ENCODE measurements around the gene ACD.

Gene ACD

DNA sequence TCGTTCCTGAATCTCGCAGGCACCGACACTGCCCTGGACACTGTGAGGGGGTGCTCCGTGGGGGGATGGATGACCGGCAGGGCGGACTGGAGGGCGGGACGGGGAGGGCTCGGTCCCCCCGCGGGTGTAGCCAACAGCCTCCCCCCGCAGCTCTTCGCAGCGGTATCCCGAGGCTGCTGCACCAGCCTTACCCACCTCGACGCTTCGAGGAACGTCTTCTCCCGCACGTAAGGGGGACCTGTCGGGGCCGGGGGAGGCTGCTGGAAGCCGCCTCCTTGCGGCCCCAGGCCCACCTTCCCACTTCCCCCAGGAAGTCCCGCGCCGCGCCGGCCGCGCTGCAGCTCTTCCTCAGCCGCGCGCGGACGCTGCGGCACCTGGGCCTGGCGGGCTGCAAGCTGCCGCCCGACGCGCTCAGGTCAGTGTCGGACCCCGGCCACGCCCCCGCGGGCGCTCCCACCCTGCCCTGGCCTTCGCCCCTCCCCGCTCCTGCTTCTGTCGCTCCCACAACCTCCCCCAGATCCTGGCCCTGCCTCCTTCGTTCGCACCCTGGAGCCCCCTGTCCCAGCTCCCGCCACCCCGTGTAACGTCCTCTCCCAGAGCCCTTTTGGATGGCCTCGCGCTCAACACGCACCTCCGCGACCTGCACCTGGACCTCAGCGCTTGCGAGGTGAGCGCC lies 11.8 kb downstream of the ACD start:
- Histone ChIP-seq H2AFZ (peak overlapping the region; percentile 2), H3K27me3 (ENCODE audit: control insufficient read depth, insufficient read depth, low read length) (peaks cover 7% of the 10 kb centered on the region), H3K4me3 (ENCODE audit: low read depth, low read length) (no peak overlapping the region), H3K4me1 (no peaks in the 10 kb centered on the region), H3K36me3 (ENCODE audit: control insufficient read depth, insufficient read depth, low read length) (no peaks in the 10 kb centered on the region), H3K9ac (no peak overlapping the region), H3K9me3 (ENCODE audit: control insufficient read depth, low read length) (no peaks in the 10 kb centered on the region), H3K27ac (no peak overlapping the region), H3K4me2 (ENCODE audit: low read length) (no peak overlapping the region), H3K79me2 (no peaks in the 10 kb centered on the region)
- TF ChIP-seq, protein P1, sequence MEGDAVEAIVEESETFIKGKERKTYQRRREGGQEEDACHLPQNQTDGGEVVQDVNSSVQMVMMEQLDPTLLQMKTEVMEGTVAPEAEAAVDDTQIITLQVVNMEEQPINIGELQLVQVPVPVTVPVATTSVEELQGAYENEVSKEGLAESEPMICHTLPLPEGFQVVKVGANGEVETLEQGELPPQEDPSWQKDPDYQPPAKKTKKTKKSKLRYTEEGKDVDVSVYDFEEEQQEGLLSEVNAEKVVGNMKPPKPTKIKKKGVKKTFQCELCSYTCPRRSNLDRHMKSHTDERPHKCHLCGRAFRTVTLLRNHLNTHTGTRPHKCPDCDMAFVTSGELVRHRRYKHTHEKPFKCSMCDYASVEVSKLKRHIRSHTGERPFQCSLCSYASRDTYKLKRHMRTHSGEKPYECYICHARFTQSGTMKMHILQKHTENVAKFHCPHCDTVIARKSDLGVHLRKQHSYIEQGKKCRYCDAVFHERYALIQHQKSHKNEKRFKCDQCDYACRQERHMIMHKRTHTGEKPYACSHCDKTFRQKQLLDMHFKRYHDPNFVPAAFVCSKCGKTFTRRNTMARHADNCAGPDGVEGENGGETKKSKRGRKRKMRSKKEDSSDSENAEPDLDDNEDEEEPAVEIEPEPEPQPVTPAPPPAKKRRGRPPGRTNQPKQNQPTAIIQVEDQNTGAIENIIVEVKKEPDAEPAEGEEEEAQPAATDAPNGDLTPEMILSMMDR (IDR thresholded peaks at IDR 0.05) = no peak

DNA sequence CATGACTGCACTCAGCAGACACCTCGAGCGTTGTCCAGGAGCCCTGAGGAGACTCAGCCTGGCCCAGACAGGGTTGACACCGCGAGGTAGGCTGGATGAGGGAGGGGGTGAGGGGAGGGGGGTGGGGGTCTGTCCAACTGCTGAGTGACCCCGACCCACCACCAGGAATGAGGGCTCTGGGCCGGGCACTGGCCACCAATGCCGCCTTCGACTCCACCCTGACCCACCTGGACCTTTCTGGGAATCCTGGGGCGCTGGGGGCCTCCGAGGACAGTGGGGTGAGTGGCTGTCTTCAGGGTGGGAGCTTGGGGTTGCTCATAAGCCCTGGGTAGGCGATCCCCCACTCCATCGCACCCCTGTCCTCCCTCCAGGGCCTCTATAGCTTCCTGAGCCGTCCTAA lies 12.4 kb downstream of the ACD start:
- Histone ChIP-seq H3K9me3 (ENCODE audit: control insufficient read depth, low read length) (no peaks in the 10 kb centered on the region), H3K4me1 (peaks cover 2% of the 10 kb centered on the region), H3K79me2 (no peaks in the 10 kb centered on the region), H3K4me2 (ENCODE audit: low read length) (no peak overlapping the region), H3K9ac (no peak overlapping the region), H3K36me3 (ENCODE audit: control insufficient read depth, insufficient read depth, low read length) (no peaks in the 10 kb centered on the region), H3K4me3 (ENCODE audit: low read depth, low read length) (no peak overlapping the region), H3K27me3 (ENCODE audit: control insufficient read depth, insufficient read depth, low read length) (peaks cover 7% of the 10 kb centered on the region), H3K27ac (no peak overlapping the region), H2AFZ (no peak overlapping the region)
- TF ChIP-seq, protein P1 (IDR thresholded peaks at IDR 0.05) = no peak

DNA sequence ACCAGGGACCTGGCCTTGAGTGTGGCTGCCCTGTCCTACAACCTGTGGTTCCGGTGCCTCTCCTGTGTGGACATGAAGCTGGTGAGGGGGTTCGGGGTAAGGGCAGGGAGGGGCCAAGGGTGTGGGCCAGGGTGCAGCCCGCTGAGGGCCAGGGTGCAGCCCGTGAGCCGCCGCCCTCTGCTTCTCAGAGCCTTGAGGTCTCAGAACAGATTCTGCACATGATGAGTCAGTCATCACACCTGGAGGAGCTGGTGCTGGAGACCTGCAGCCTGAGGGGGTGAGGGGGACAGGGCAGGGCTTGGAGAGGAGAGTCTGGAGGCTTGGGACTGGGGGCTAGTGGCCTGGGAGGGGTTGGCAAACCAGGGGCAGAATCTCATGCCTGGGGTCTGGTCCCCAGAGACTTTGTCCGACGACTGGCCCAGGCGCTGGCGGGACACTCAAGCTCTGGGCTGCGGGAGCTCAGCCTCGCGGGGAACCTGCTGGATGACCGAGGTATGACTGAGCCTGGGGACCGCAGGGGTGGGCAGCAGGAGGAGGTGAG lies 12.9 kb downstream of the ACD start:
- TF ChIP-seq, protein P1 (IDR thresholded peaks at IDR 0.05) = no peak
- no peak overlapping the region for H3K4me3 ChIP-seq (ENCODE audit: low read depth, low read length)
- H3K9ac ChIP-seq = no peak overlapping the region
- peaks cover 7% of the 10 kb centered on the region for H3K4me1 ChIP-seq
- no peak overlapping the region for H3K27ac ChIP-seq
- H3K4me2 ChIP-seq (ENCODE audit: low read length) = no peak overlapping the region
- H3K27me3 ChIP-seq (ENCODE audit: control insufficient read depth, insufficient read depth, low read length) = peaks cover 7% of the 10 kb centered on the region
- no peak overlapping the region for H2AFZ ChIP-seq
- H3K9me3 ChIP-seq (ENCODE audit: control insufficient read depth, low read length) = no peaks in the 10 kb centered on the region
- no peaks in the 10 kb centered on the region for H3K36me3 ChIP-seq (ENCODE audit: control insufficient read depth, insufficient read depth, low read length)
- H3K79me2 ChIP-seq = no peaks in the 10 kb centered on the region

DNA sequence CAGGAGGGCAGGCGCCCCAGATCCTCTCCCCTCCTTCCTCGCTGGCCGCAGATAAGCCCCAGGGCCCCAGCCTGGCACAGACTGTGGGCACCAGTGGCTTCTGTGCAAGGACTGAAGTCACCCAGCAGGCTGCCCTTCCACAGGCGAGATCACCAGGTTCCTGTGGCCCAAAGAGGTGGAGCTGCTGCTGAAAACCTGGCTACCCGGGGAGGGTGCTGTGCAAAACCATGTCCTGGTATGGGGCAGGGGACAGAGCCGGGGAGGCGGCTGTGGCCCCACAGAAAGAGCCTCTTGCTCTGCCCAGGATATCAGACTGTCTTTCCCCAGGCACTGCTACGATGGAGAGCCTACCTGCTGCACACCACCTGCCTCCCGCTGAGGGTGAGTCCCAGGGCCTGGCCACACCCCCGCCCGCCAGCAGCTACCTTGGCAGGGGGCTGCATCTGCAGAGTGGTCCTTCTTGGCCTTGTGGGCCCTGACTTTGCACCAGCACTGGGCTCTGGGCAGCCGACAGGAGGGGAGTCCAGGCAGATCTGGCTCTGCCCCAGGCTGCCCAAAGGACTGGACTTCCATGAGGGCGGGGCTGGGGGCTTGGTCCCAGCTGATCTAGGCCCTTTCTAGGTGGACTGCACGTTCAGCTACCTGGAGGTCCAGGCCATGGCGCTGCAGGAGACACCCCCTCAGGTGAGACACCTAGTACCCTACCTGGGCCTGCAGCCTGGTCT lies 14.5 kb downstream of the ACD start:
- no peak overlapping the region for H3K4me3 ChIP-seq (ENCODE audit: low read depth, low read length)
- peaks cover 7% of the 10 kb centered on the region for H3K27me3 ChIP-seq (ENCODE audit: control insufficient read depth, insufficient read depth, low read length)

More for the DNA sequence above, 14.5 kb downstream of the ACD start:
- TF ChIP-seq, protein P1 (IDR thresholded peaks at IDR 0.05) = no peak
- Histone ChIP-seq H3K4me2 (ENCODE audit: low read length) (no peak overlapping the region), H3K4me1 (peaks cover 11% of the 10 kb centered on the region), H3K27ac (no peak overlapping the region), H3K79me2 (no peaks in the 10 kb centered on the region), H3K9ac (no peak overlapping the region), H3K9me3 (ENCODE audit: control insufficient read depth, low read length) (no peaks in the 10 kb centered on the region), H2AFZ (peak overlapping the region; percentile 75), H3K36me3 (ENCODE audit: control insufficient read depth, insufficient read depth, low read length) (no peaks in the 10 kb centered on the region)
